Hepatocyte (in vitro differentiated cells): ENCODE data around the gene STAB2. TPM values are rescaled to one million over a fixed set of nuclear protein-coding genes. Genes with fewer than 3 reads are reported as not detected.

Experiments
- DNase-seq: peaks from one replicate; pipeline ENCODE4 v3.0.0-alpha.2; 2016; ENCODE audit warnings: low spot score
- H2AFZ ChIP-seq: fragments of 200-600 bp; sonication (generic); 2 replicates; pipeline ENCODE4 v1.6.0; 2016; ENCODE audit warnings: antibody characterized with exemption, mild to moderate bottlenecking
- H3K27ac ChIP-seq: fragments of 200-600 bp; sonication (generic); 2 replicates; pipeline ENCODE4 v1.5.1; 2016; ENCODE audit warnings: mild to moderate bottlenecking
- H3K27me3 ChIP-seq: fragments of 200-600 bp; sonication (generic); 2 replicates; pipeline ENCODE4 v1.6.1; 2016
- H3K36me3 ChIP-seq: fragments of 200-600 bp; sonication (generic); replicated peaks from 2 replicates; pipeline ENCODE4 v1.5.1; 2016; ENCODE audit warnings: low read depth; ENCODE audit not compliant: insufficient read depth
- H3K4me1 ChIP-seq: fragments of 200-600 bp; sonication (generic); 2 replicates; pipeline ENCODE4 v1.5.1; 2016; ENCODE audit warnings: mild to moderate bottlenecking, moderate library complexity; ENCODE audit not compliant: insufficient read depth
- H3K4me2 ChIP-seq: fragments of 200-600 bp; sonication (generic); 2 replicates; pipeline ENCODE4 v1.6.0; 2016
- H3K4me3 ChIP-seq: fragments of 200-600 bp; sonication (generic); 2 replicates; pipeline ENCODE4 v1.5.1; 2016; ENCODE audit warnings: mild to moderate bottlenecking
- H3K79me2 ChIP-seq: fragments of 200-600 bp; sonication (generic); 2 replicates; pipeline ENCODE4 v1.6.0; 2017; ENCODE audit warnings: mild to moderate bottlenecking
- H3K9me2 ChIP-seq: fragments of 200-600 bp; sonication (generic); replicated peaks from 2 replicates; pipeline ENCODE4 v1.6.0; 2017; ENCODE audit warnings: mild to moderate bottlenecking; ENCODE audit not compliant: insufficient read depth
- H3K9me3 ChIP-seq: fragments of 200-600 bp; sonication (generic); 2 replicates; pipeline ENCODE4 v1.5.1; 2016; ENCODE audit warnings: low read depth, mild to moderate bottlenecking
- H4K20me1 ChIP-seq: fragments of 200-600 bp; sonication (generic); 2 replicates; pipeline ENCODE4 v1.6.0; 2016; ENCODE audit warnings: mild to moderate bottlenecking; ENCODE audit not compliant: insufficient read depth, poor library complexity, severe bottlenecking
- CTCF ChIP-seq: fragments of 200-600 bp; sonication (generic); IDR thresholded peaks from 2 replicates; pipeline ENCODE4 v1.5.1; 2016; ENCODE audit warnings: antibody characterized with exemption, mild to moderate bottlenecking; ENCODE audit not compliant: poor library complexity
- EZH2 ChIP-seq: fragments of 200-600 bp; sonication (generic); IDR thresholded peaks from 2 replicates; pipeline ENCODE4 v1.6.1; 2016; ENCODE audit warnings: antibody characterized with exemption, mild to moderate bottlenecking, borderline replicate concordance
- EZH2phosphoT487 ChIP-seq: fragments of 200-600 bp; sonication (generic); IDR thresholded peaks from one replicate; pipeline ENCODE4 v1.6.1; 2018; ENCODE audit warnings: antibody characterized with exemption, mild to moderate bottlenecking, low read depth, moderate library complexity; ENCODE audit not compliant: unreplicated experiment, severe bottlenecking
- WGBS: methylation state at CpG from one replicate; pipeline ENCODE4 v1.1.6; 2016; ENCODE audit warnings: low lambda C conversion rate; ENCODE audit errors: missing lambda C conversion rate; 5-methylcytosine and 5-hydroxymethylcytosine counted together
- polyA plus RNA-seq: library from polyadenylated mRNA; unstranded; fragments of >200 nt; fragmentation: Nextera tagmentation; extraction: Ambion mirVana; gene quantifications from 2 replicates; pipeline ENCODE4 v1.2.1, GENCODE V29; 2016
- total RNA-seq: library from RNA; depleted of rRNA; stranded (reverse); fragments of >200 nt; gene quantifications from 2 replicates; pipeline ENCODE4 v1.2.3, GENCODE V29; 2014

Gene STAB2
- total and polyA plus RNA-seq, 2 experiments from 2014 or later, result not detected

GRCh38 chr12:103634732-103635131 is 47.7 kb downstream of the STAB2 start:
- Histone ChIP-seq H3K9me3 (no peaks in the 10 kb centered on the region), H3K27ac (no peak overlapping the region), H3K4me2 (no peak overlapping the region), H3K36me3 (no peaks in the 10 kb centered on the region), H3K79me2 (no peaks in the 10 kb centered on the region), H3K4me3 (no peak overlapping the region), H4K20me1 (no peaks in the 10 kb centered on the region), H3K4me1 (no peaks in the 10 kb centered on the region), H3K9me2 (no peaks in the 10 kb centered on the region), H3K27me3 (no peaks in the 10 kb centered on the region), H2AFZ (no peak overlapping the region)
- WGBS, result 92% methylated on average over 4 of the region's 4 CpGs
- TF ChIP-seq EZH2phosphoT487 (no peak), EZH2 (no peak), CTCF (no peak)
- DNase-seq, result no peak

GRCh38 chr12:103635419-103635818 is 48.3 kb downstream of the STAB2 start:
- Histone ChIP-seq H2AFZ (no peak overlapping the region), H3K4me2 (no peak overlapping the region), H4K20me1 (no peaks in the 10 kb centered on the region), H3K27ac (no peak overlapping the region), H3K27me3 (no peaks in the 10 kb centered on the region), H3K9me3 (no peaks in the 10 kb centered on the region), H3K4me3 (no peak overlapping the region), H3K9me2 (no peaks in the 10 kb centered on the region), H3K79me2 (no peaks in the 10 kb centered on the region), H3K4me1 (no peaks in the 10 kb centered on the region), H3K36me3 (no peaks in the 10 kb centered on the region)
- TF ChIP-seq EZH2 (no peak), CTCF (no peak), EZH2phosphoT487 (no peak)
- no peak for DNase-seq
- 92% methylated on average over 4 of the region's 4 CpGs for WGBS

- H4K20me1 ChIP-seq, result no peaks in the 10 kb centered on the region
- H3K27me3 ChIP-seq, result no peaks in the 10 kb centered on the region
- no peak overlapping the region for H2AFZ ChIP-seq
- WGBS, result 90% methylated on average over 7 of the region's 7 CpGs
- no peak for TF ChIP-seq CTCF
- TF ChIP-seq EZH2phosphoT487, result no peak
- TF ChIP-seq EZH2, result no peak
- no peaks in the 10 kb centered on the region for H3K9me2 ChIP-seq
- H3K4me2 ChIP-seq, result no peak overlapping the region
- H3K27ac ChIP-seq, result no peak overlapping the region
- no peaks in the 10 kb centered on the region for H3K9me3 ChIP-seq
- no peaks in the 10 kb centered on the region for H3K79me2 ChIP-seq
- no peak for DNase-seq
- no peaks in the 10 kb centered on the region for H3K36me3 ChIP-seq
- no peaks in the 10 kb centered on the region for H3K4me1 ChIP-seq
- H3K4me3 ChIP-seq, result no peak overlapping the region
Observed at GRCh38 chr12:103637021-103637420, 49.9 kb downstream of the STAB2 start.

- WGBS, result 95% methylated on average over 2 of the region's 2 CpGs
- Histone ChIP-seq H3K4me2 (no peak overlapping the region), H2AFZ (no peak overlapping the region), H3K9me2 (no peaks in the 10 kb centered on the region), H3K4me1 (no peaks in the 10 kb centered on the region), H3K27ac (no peak overlapping the region), H3K27me3 (no peaks in the 10 kb centered on the region), H3K4me3 (no peak overlapping the region), H3K9me3 (no peaks in the 10 kb centered on the region), H3K79me2 (no peaks in the 10 kb centered on the region), H4K20me1 (no peaks in the 10 kb centered on the region), H3K36me3 (no peaks in the 10 kb centered on the region)
- TF ChIP-seq CTCF (no peak), EZH2 (no peak), EZH2phosphoT487 (no peak)
- DNase-seq, result no peak
Observed at GRCh38 chr12:103637429-103637828, 50.4 kb downstream of the STAB2 start.
